K562 (cell line): Measurements from ENCODE around the gene ISG20. TPM values are rescaled to one million over a fixed set of nuclear protein-coding genes. Genes with fewer than 3 reads are reported as not detected.

ENCODE experiments used
- EGR1 ChIP-seq: fragments of 450-650 bp; conservative IDR thresholded peaks from 2 replicates; pipeline ENCODE4 v1.6.1; 2017; ENCODE audit warnings: mild to moderate bottlenecking
- FUS ChIP-seq: fragments of 200-400 bp; formaldehyde crosslinking; optimal IDR thresholded peaks from 2 replicates; pipeline ENCODE3; 2017; ENCODE audit warnings: low read depth, low read length
- GABPA ChIP-seq: fragments of 200-800 bp; sonication (Bioruptor generic); conservative IDR thresholded peaks from 2 replicates; pipeline ENCODE4 v1.6.1; 2016; ENCODE audit warnings: low read depth, missing genetic modification characterization, missing compliant biosample characterization
- HDAC8 ChIP-seq: fragments of 450-650 bp; IDR thresholded peaks from 2 replicates; pipeline ENCODE4 v1.6.1; 2016; ENCODE audit warnings: mild to moderate bottlenecking, missing genetic modification characterization, moderate library complexity, missing compliant biosample characterization
- KAT2B ChIP-seq: IDR thresholded peaks from one replicate; pipeline ENCODE4 v1.6.1; 2012; ENCODE audit warnings: low read depth, mild to moderate bottlenecking, control low read depth, inconsistent platforms, low read length, moderate library complexity
- MAFG ChIP-seq: fragments of 450-650 bp; conservative IDR thresholded peaks from 2 replicates; pipeline ENCODE4 v1.6.1; 2016; ENCODE audit warnings: missing genetic modification characterization, missing compliant biosample characterization
- NR3C1 ChIP-seq: sonication (generic); formaldehyde crosslinking; IDR thresholded peaks from 2 replicates; pipeline ENCODE4 v1.8.1; 2022; ENCODE audit warnings: missing genetic modification reagents
- POLR2G ChIP-seq: fragments of 200-400 bp; formaldehyde crosslinking; IDR thresholded peaks from 2 replicates; pipeline ENCODE4 v1.6.1; 2017; ENCODE audit warnings: low read depth, mild to moderate bottlenecking, antibody characterized with exemption, low read length, moderate library complexity
- SMAD3 ChIP-seq: fragments of 450-650 bp; formaldehyde crosslinking; conservative IDR thresholded peaks from 2 replicates; pipeline ENCODE4 v1.4.0; 2020; ENCODE audit warnings: mild to moderate bottlenecking
- XRCC5 ChIP-seq: fragments of 200-400 bp; formaldehyde crosslinking; IDR thresholded peaks from 2 replicates; pipeline ENCODE4 v1.6.1; 2017; ENCODE audit warnings: low read depth, mild to moderate bottlenecking, low read length
- ZNF232 ChIP-seq: sonication (generic); formaldehyde crosslinking; IDR thresholded peaks from 2 replicates; pipeline ENCODE4 v1.8.0; 2022; ENCODE audit warnings: mild to moderate bottlenecking, missing genetic modification reagents
- ZNF41 ChIP-seq: fragments of 250-450 bp; sonication (Bioruptor Pico); conservative IDR thresholded peaks from 2 replicates; pipeline ENCODE4 v1.4.0; 2020; ENCODE audit warnings: mild to moderate bottlenecking
- polyA plus RNA-seq, 8 experiments: library from polyadenylated mRNA; depleted of rRNA in 4 of 8; stranded (reverse) in 5 of 8; unstranded in 3 of 8; fragments of >200 nt; fragmentation: Nextera tagmentation in 2 of 8; fragmentation: Illumina TruSeq in 1 of 8; extraction: Ambion mirVana in 2 of 8; extraction: Trizol in 1 of 8; gene quantifications; 2 replicates each; pipeline versions ENCODE4 v1.2.1 to v1.2.3, GENCODE V29; 2011 to 2014; ENCODE audit warnings: inconsistent platforms in 1 of 8, missing spikeins in 1 of 8
- total RNA-seq, 7 experiments: library from RNA; depleted of rRNA in 6 of 7; stranded (reverse); fragments of >200 nt in 6 of 7; fragmentation: Illumina TruSeq in 2 of 7; extraction: Trizol in 2 of 7; gene quantifications; 2 replicates each; pipeline versions ENCODE4 v1.2.1 to v1.2.3, GENCODE V29; 2011 to 2021; ENCODE audit warnings: low replicate concordance in 1 of 7
- TF ChIP-seq, protein P1 (sequence below), 2 experiments: fragments of 150-350 bp in 1 of 2; IDR thresholded peaks; 2 replicates each; pipeline ENCODE4 v1.6.1; 2012 to 2016; ENCODE audit warnings: low read depth in 2 of 2, low read length in 2 of 2, mild to moderate bottlenecking in 1 of 2, moderate library complexity in 1 of 2
- TF ChIP-seq, protein P2 (sequence below): sonication (generic); formaldehyde crosslinking; IDR thresholded peaks from 2 replicates; pipeline ENCODE4 v1.9.0; 2022; ENCODE audit warnings: mild to moderate bottlenecking, missing genetic modification reagents
- TF ChIP-seq, protein P3 (sequence below), 3 experiments: fragments of 200-800 bp in 1 of 3; fragments of 250-450 bp in 1 of 3; fragments of 450-650 bp in 1 of 3; sonication (Bioruptor Pico) in 1 of 3; sonication (Bioruptor generic) in 1 of 3; formaldehyde crosslinking in 1 of 3; IDR thresholded peaks; 2 replicates each; pipeline versions ENCODE4 v1.6.1 to v1.8.0; 2016 to 2022; ENCODE audit warnings: mild to moderate bottlenecking in 2 of 3, missing genetic modification characterization in 2 of 3, missing compliant biosample characterization in 1 of 3, moderate library complexity in 1 of 3

The ISG20 gene
- total and polyA plus RNA-seq, 9 of the 15 experiments (the other 6 are each of a cell fraction or from before 2014, with no cell fraction given) = 0.06 to 2.1 (median 1.00) TPM

DNA sequence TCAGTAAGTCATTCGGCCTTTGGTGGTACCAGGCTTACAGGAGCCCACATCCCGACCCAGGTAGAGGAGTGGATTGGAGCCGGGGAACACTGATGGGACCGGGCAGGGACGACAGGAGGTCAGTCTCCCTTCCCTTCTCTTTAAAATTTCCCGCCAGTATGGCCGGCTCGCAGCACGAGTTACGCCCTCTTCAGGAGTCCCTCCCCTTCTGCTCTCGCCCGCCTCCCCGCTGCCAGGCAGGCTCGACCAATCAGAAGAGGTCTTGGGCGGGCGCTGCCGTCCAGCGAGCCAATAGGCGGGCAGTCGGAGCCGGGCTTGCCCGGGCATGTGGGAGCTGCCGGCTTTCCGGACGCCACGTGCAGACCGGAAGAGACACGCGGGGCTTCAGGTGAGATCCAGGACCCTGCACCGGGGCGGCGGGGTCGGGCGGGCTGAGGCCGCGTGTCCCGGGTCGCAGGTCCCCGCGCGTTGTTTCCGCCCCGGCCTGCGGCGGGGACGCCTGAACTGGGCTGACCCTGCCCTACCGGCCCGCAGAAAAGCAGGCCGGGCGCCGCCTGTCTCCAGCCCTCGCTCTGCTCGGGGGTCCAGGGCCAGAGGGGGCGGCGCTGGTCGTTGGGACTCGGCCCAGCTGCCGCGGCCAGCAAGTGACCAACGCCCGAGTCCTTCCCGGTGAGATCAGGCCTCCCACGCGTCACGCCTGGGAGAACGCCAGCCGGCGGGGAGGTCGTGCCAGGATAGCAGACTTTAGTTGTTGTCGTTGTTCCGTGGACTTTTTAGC is 17.6 kb upstream of the ISG20 start, which contains the start of gene AEN (continued):
- TF ChIP-seq, protein P1, sequence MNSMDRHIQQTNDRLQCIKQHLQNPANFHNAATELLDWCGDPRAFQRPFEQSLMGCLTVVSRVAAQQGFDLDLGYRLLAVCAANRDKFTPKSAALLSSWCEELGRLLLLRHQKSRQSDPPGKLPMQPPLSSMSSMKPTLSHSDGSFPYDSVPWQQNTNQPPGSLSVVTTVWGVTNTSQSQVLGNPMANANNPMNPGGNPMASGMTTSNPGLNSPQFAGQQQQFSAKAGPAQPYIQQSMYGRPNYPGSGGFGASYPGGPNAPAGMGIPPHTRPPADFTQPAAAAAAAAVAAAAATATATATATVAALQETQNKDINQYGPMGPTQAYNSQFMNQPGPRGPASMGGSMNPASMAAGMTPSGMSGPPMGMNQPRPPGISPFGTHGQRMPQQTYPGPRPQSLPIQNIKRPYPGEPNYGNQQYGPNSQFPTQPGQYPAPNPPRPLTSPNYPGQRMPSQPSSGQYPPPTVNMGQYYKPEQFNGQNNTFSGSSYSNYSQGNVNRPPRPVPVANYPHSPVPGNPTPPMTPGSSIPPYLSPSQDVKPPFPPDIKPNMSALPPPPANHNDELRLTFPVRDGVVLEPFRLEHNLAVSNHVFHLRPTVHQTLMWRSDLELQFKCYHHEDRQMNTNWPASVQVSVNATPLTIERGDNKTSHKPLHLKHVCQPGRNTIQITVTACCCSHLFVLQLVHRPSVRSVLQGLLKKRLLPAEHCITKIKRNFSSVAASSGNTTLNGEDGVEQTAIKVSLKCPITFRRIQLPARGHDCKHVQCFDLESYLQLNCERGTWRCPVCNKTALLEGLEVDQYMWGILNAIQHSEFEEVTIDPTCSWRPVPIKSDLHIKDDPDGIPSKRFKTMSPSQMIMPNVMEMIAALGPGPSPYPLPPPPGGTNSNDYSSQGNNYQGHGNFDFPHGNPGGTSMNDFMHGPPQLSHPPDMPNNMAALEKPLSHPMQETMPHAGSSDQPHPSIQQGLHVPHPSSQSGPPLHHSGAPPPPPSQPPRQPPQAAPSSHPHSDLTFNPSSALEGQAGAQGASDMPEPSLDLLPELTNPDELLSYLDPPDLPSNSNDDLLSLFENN (IDR thresholded peaks at IDR 0.05; ENCODE audit: low read depth in 2 of 2, low read length in 2 of 2) = 0 out of 4 replicates have a peak, but pooled peaks of 1 of the 2 experiments have one; percentile 63
- TF ChIP-seq POLR2G = peak; percentile 93
- peak; percentile 79; the same call in 1 of the 2 replicates for TF ChIP-seq ZNF232
- peak; percentile 80; the same call in 1 of the 2 replicates for TF ChIP-seq NR3C1
- TF ChIP-seq XRCC5 = no peak
- no peak for TF ChIP-seq MAFG (tag)
- peak; percentile 69 for TF ChIP-seq EGR1
- no peak for TF ChIP-seq ZNF41 (CRISPR knock-in tag)
- peak; percentile 75 for TF ChIP-seq FUS
- TF ChIP-seq, protein P2, sequence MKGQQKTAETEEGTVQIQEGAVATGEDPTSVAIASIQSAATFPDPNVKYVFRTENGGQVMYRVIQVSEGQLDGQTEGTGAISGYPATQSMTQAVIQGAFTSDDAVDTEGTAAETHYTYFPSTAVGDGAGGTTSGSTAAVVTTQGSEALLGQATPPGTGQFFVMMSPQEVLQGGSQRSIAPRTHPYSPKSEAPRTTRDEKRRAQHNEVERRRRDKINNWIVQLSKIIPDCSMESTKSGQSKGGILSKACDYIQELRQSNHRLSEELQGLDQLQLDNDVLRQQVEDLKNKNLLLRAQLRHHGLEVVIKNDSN (CRISPR knock-in tag) = peak; percentile 57; the same call in 1 of the 2 replicates
- no peak for TF ChIP-seq HDAC8 (tag)
- no peak for TF ChIP-seq KAT2B
- TF ChIP-seq, protein P3, sequence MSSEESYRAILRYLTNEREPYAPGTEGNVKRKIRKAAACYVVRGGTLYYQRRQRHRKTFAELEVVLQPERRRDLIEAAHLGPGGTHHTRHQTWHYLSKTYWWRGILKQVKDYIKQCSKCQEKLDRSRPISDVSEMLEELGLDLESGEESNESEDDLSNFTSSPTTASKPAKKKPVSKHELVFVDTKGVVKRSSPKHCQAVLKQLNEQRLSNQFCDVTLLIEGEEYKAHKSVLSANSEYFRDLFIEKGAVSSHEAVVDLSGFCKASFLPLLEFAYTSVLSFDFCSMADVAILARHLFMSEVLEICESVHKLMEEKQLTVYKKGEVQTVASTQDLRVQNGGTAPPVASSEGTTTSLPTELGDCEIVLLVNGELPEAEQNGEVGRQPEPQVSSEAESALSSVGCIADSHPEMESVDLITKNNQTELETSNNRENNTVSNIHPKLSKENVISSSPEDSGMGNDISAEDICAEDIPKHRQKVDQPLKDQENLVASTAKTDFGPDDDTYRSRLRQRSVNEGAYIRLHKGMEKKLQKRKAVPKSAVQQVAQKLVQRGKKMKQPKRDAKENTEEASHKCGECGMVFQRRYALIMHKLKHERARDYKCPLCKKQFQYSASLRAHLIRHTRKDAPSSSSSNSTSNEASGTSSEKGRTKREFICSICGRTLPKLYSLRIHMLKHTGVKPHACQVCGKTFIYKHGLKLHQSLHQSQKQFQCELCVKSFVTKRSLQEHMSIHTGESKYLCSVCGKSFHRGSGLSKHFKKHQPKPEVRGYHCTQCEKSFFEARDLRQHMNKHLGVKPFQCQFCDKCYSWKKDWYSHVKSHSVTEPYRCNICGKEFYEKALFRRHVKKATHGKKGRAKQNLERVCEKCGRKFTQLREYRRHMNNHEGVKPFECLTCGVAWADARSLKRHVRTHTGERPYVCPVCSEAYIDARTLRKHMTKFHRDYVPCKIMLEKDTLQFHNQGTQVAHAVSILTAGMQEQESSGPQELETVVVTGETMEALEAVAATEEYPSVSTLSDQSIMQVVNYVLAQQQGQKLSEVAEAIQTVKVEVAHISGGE (CRISPR knock-in tag; IDR thresholded peaks at IDR 0.05) = peak in 1 of 3 experiments; percentile 26; a peak in 1 of 6 replicates
- TF ChIP-seq GABPA = peak; percentile 85
- no peak for TF ChIP-seq SMAD3 (CRISPR knock-in tag)
